K562 (cell line): ENCODE results near the gene MC2R. TPM values are rescaled to one million over a fixed set of nuclear protein-coding genes. Genes with fewer than 3 reads are reported as not detected.

Experiments used
- ATAC-seq: fragments of 200-7000 bp; cut with Tn5 transposase; 3 replicates; pipeline ENCODE4 v1.9.1; 2020; ENCODE audit warnings: moderate library complexity
- BruUV-seq: library from RNA; stranded (reverse); fragments of 400-500 nt; replicated peaks from 2 replicates; lab custom pipeline; 2021; lab: Mats Ljungman, UMichigan
- CTCF ChIA-PET: fragments of 300-600 bp; formaldehyde crosslinking; extraction: SDS; loops from one replicate; lab custom pipeline; 2021; ENCODE audit warnings: low intra/inter-chr PET ratio; lab: Yijun Ruan, JAX
- POLR2A ChIA-PET: fragments of 300-600, 350-650 bp; sonication (Branson Sonifier 250); formaldehyde crosslinking; extraction: SDS; loops from one replicate; lab custom pipeline; 2021; ENCODE audit warnings: antibody characterized with exemption, inconsistent platforms; lab: Yijun Ruan, JAX
- DNase-seq, 4 experiments: peaks; one replicate each; pipeline versions ENCODE4 v3.0.0 to v3.0.0-alpha.2; 2011 to 2018; ENCODE audit warnings: low spot score in 3 of 4, mixed read lengths in 3 of 4; ENCODE audit errors: extremely low read depth in 1 of 4
- FAIRE-seq: peaks from 2 replicates; lab custom pipeline; 2011; peaks lifted over from hg19 to GRCh38; lab: Jason Lieb, UNC
- H2AFZ ChIP-seq: 2 replicates; pipeline ENCODE4 v1.6.0; 2011; ENCODE audit warnings: low read depth, low read length, control low read depth, inconsistent platforms
- H3K27ac ChIP-seq: fragments of 200-600 bp; 3 replicates; pipeline ENCODE4 v1.8.0; 2011; ENCODE audit warnings: low read depth, mild to moderate bottlenecking, control low read depth, inconsistent platforms, low read length, moderate library complexity, mixed read lengths; ENCODE audit errors: extremely low read depth
- H3K27me3 ChIP-seq, 2 experiments: fragments of 300-600 bp in 1 of 2; 2 replicates in 1 of 2; 3 replicates in 1 of 2; pipeline versions ENCODE4 v1.6.0 to v1.8.0; 2011; ENCODE audit warnings: inconsistent platforms in 2 of 2, low read length in 2 of 2, mild to moderate bottlenecking in 1 of 2, mixed read lengths in 1 of 2, moderate library complexity in 1 of 2; ENCODE audit not compliant: control insufficient read depth in 2 of 2, insufficient read depth in 2 of 2
- H3K36me3 ChIP-seq: fragments of 300-600 bp; 3 replicates; pipeline ENCODE4 v1.8.0; 2011; ENCODE audit warnings: mild to moderate bottlenecking, low read length, inconsistent platforms; ENCODE audit not compliant: control insufficient read depth, insufficient read depth
- H3K4me1 ChIP-seq, 2 experiments: fragments of 200-600 bp in 1 of 2; replicated peaks in 1 of 2; 2 replicates in 1 of 2; 3 replicates in 1 of 2; pipeline versions ENCODE4 v1.5.1 to v1.8.0; 2011; ENCODE audit warnings: inconsistent platforms in 2 of 2, low read length in 2 of 2, mild to moderate bottlenecking in 1 of 2, mixed read lengths in 1 of 2, moderate library complexity in 1 of 2; ENCODE audit not compliant: control insufficient read depth in 2 of 2, insufficient read depth in 2 of 2
- H3K4me2 ChIP-seq: 2 replicates; pipeline ENCODE4 v1.6.1; 2011; ENCODE audit warnings: low read length, control low read depth, inconsistent platforms, mixed read lengths; ENCODE audit not compliant: insufficient read depth
- H3K4me3 ChIP-seq: fragments of 200-600 bp; sonication (generic), shearing (Covaris generic); 2 replicates; pipeline ENCODE4 v1.5.1; 2016; ENCODE audit warnings: control low read depth, inconsistent platforms
- H3K79me2 ChIP-seq: fragments of 200-600 bp; 3 replicates; pipeline ENCODE4 v1.8.0; 2011; ENCODE audit warnings: low read length, inconsistent platforms; ENCODE audit not compliant: control insufficient read depth, insufficient read depth
- H3K9ac ChIP-seq, 2 experiments: 2 replicates each; pipeline versions ENCODE4 v1.6.0 to v1.6.1; 2011; ENCODE audit warnings: low read depth in 2 of 2, low read length in 2 of 2, control low read depth in 1 of 2, inconsistent platforms in 1 of 2, mild to moderate bottlenecking in 1 of 2, mixed read lengths in 1 of 2; ENCODE audit not compliant: insufficient read depth in 1 of 2
- H3K9me1 ChIP-seq: one replicate; pipeline ENCODE4 v1.6.0; 2011; ENCODE audit warnings: inconsistent platforms, mild to moderate bottlenecking, low read length, moderate library complexity; ENCODE audit not compliant: control insufficient read depth, insufficient read depth
- H3K9me3 ChIP-seq: replicated peaks from 2 replicates; pipeline ENCODE4 v1.5.1; 2011; ENCODE audit warnings: low read depth, low read length, inconsistent platforms; ENCODE audit not compliant: control insufficient read depth, insufficient read depth
- H4K20me1 ChIP-seq: replicated peaks from 2 replicates; pipeline ENCODE4 v1.6.1; 2011; ENCODE audit warnings: low read length, inconsistent platforms, mixed read lengths; ENCODE audit not compliant: control insufficient read depth, insufficient read depth
- BACH1 ChIP-seq: fragments of 200-800 bp; sonication (Bioruptor generic); IDR thresholded peaks from 2 replicates; pipeline ENCODE4 v1.6.1; 2016; ENCODE audit warnings: missing genetic modification characterization, missing compliant biosample characterization
- CBFA2T3 ChIP-seq: fragments of 450-650 bp; IDR thresholded peaks from 2 replicates; pipeline ENCODE4 v1.6.1; 2017
- FOXM1 ChIP-seq, 2 experiments: fragments of 450-650 bp in 1 of 2; sonication (generic) in 1 of 2; formaldehyde crosslinking in 1 of 2; IDR thresholded peaks; 2 replicates each; pipeline versions ENCODE4 v1.6.1 to v1.9.0; 2017 to 2022; ENCODE audit warnings: low read depth in 2 of 2, mild to moderate bottlenecking in 2 of 2, missing genetic modification reagents in 1 of 2, moderate library complexity in 1 of 2
- GTF2A2 ChIP-seq: IDR thresholded peaks from 2 replicates; pipeline ENCODE4 v1.6.1; 2016; ENCODE audit warnings: mild to moderate bottlenecking, missing genetic modification characterization, missing compliant biosample characterization
- KDM4B ChIP-seq, 2 experiments: fragments of 450-650 bp in 1 of 2; sonication (generic) in 1 of 2; IDR thresholded peaks; 2 replicates each; pipeline ENCODE4 v1.6.1; 2016 to 2017; ENCODE audit warnings: borderline replicate concordance in 2 of 2, antibody characterized with exemption in 1 of 2, low read depth in 1 of 2, mild to moderate bottlenecking in 1 of 2
- SREBF2 ChIP-seq: sonication (generic); formaldehyde crosslinking; IDR thresholded peaks from 2 replicates; pipeline ENCODE4 v1.4.0; 2020; ENCODE audit warnings: mild to moderate bottlenecking, missing genetic modification reagents
- TSC22D4 ChIP-seq: fragments of 450-650 bp; IDR thresholded peaks from 2 replicates; pipeline ENCODE4 v1.6.1; 2016; ENCODE audit warnings: missing genetic modification characterization, missing biosample characterization, control low read depth
- WGBS: fragments of 100-300 bp; shearing (Covaris generic); methylation state at CpG from one replicate; pipeline ENCODE4 v1.1.6; 2016; ENCODE audit warnings: low coverage, mixed read lengths; ENCODE audit not compliant: insufficient coverage; ENCODE audit errors: missing lambda C conversion rate; 5-methylcytosine and 5-hydroxymethylcytosine counted together
- in situ Hi-C: fragments of 300-500 bp; cut with MboI; formaldehyde crosslinking; loops from 4 replicates; pipeline ENCODE4 v1.15.0; 2018; ENCODE audit warnings: inconsistent platforms, mixed read lengths
- intact Hi-C: fragments of 100-400 bp; cut with micrococcal nuclease; formaldehyde crosslinking; loops from 2 replicates; pipeline ENCODE4 v1.14.2; 2022
- polyA plus RNA-seq, 8 experiments: library from polyadenylated mRNA; depleted of rRNA in 4 of 8; stranded (reverse) in 5 of 8; unstranded in 3 of 8; fragments of >200 nt; fragmentation: Nextera tagmentation in 2 of 8; fragmentation: Illumina TruSeq in 1 of 8; extraction: Ambion mirVana in 2 of 8; extraction: Trizol in 1 of 8; gene quantifications; 2 replicates each; pipeline versions ENCODE4 v1.2.1 to v1.2.3, GENCODE V29; 2011 to 2014; ENCODE audit warnings: inconsistent platforms in 1 of 8, missing spikeins in 1 of 8
- total RNA-seq, 7 experiments: library from RNA; depleted of rRNA in 6 of 7; stranded (reverse); fragments of >200 nt in 6 of 7; fragmentation: Illumina TruSeq in 2 of 7; extraction: Trizol in 2 of 7; gene quantifications; 2 replicates each; pipeline versions ENCODE4 v1.2.1 to v1.2.3, GENCODE V29; 2011 to 2021; ENCODE audit warnings: low replicate concordance in 1 of 7
- TF ChIP-seq, protein P1 (sequence below): fragments of 250-450 bp; sonication (Bioruptor Pico); IDR thresholded peaks from 2 replicates; pipeline ENCODE4 v1.8.0; 2021; ENCODE audit warnings: mild to moderate bottlenecking, moderate library complexity
- TF ChIP-seq, protein P2 (sequence below), 2 experiments: fragments of 450-650 bp in 1 of 2; sonication (generic) in 1 of 2; formaldehyde crosslinking; conservative IDR thresholded peaks; 2 replicates each; pipeline versions ENCODE4 v1.4.0 to v1.8.1; 2020 to 2022; ENCODE audit warnings: mild to moderate bottlenecking in 1 of 2, missing genetic modification reagents in 1 of 2
- TF ChIP-seq, protein P3 (sequence below): conservative IDR thresholded peaks from 2 replicates; pipeline ENCODE4 v1.6.1; 2011; ENCODE audit warnings: low read depth, mild to moderate bottlenecking, low read length; ENCODE audit not compliant: control insufficient read depth

Gene MC2R
- total and polyA plus RNA-seq, 9 of the 15 experiments (the other 6 are each of a cell fraction or from before 2014, with no cell fraction given), result not detected

DNA sequence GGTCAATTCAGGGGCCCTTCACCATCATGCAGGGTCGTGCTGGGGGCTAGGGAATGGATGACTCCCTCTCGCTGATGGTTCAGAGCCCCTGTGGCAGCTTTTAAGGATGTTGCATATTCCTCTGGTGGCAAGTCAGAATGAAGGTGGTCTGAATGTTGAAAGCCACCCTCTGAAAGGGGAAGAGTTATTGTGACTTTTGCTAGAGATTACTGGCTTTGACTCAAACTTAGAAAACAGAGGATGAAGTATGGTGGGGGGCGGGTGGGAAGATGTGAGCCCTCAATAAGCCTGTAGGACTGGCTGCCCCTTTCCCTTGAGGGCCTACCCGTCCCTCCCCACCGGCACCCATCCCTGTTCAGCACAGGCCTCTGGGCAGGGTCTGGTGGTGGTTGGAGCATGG, 23.2 kb downstream of the MC2R start:
- H4K20me1 ChIP-seq, result no peaks in the 10 kb centered on the region
- H3K9ac ChIP-seq, result no peak overlapping the region
- no peak overlapping the region for H3K4me2 ChIP-seq
- ChIA-PET CTCF (no interaction called here), POLR2A (no interaction called here)
- intact Hi-C loops, result no loop called here
- H3K4me1 ChIP-seq, result no peaks in the 10 kb centered on the region
- no peaks in the 10 kb centered on the region for H3K9me1 ChIP-seq
- 2% methylated on average over 4 of the region's 5 CpGs for WGBS
- in situ Hi-C loops, result no loop called here
- no peaks in the 10 kb centered on the region for H3K9me3 ChIP-seq
- no peak overlapping the region for H3K4me3 ChIP-seq
- no peaks in the 10 kb centered on the region for H3K36me3 ChIP-seq
- H3K27ac ChIP-seq, result no peak overlapping the region
- DNase-seq, result no peak
- H3K27me3 ChIP-seq, result no peaks in the 10 kb centered on the region; a peak in 1 of 5 replicates
- TF ChIP-seq KDM4B (IDR thresholded peaks at IDR 0.05; ENCODE audit: borderline replicate concordance in 2 of 2, low read depth in 1 of 2) (no peak), CBFA2T3 (no peak), TSC22D4 (tag) (no peak), SREBF2 (CRISPR knock-in tag) (no peak), BACH1 (tag) (no peak), FOXM1 (IDR thresholded peaks at IDR 0.05; ENCODE audit: low read depth) (no peak), FOXM1 (CRISPR knock-in tag; IDR thresholded peaks at IDR 0.05; ENCODE audit: low read depth) (no peak), GTF2A2 (tag) (no peak)
- TF ChIP-seq, protein P1, sequence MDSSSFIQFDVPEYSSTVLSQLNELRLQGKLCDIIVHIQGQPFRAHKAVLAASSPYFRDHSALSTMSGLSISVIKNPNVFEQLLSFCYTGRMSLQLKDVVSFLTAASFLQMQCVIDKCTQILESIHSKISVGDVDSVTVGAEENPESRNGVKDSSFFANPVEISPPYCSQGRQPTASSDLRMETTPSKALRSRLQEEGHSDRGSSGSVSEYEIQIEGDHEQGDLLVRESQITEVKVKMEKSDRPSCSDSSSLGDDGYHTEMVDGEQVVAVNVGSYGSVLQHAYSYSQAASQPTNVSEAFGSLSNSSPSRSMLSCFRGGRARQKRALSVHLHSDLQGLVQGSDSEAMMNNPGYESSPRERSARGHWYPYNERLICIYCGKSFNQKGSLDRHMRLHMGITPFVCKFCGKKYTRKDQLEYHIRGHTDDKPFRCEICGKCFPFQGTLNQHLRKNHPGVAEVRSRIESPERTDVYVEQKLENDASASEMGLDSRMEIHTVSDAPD (CRISPR knock-in tag), result no peak
- TF ChIP-seq, protein P2, sequence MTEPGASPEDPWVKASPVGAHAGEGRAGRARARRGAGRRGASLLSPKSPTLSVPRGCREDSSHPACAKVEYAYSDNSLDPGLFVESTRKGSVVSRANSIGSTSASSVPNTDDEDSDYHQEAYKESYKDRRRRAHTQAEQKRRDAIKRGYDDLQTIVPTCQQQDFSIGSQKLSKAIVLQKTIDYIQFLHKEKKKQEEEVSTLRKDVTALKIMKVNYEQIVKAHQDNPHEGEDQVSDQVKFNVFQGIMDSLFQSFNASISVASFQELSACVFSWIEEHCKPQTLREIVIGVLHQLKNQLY (CRISPR knock-in tag; conservative IDR thresholded peaks at IDR 0.05), result no peak
- TF ChIP-seq, protein P3, sequence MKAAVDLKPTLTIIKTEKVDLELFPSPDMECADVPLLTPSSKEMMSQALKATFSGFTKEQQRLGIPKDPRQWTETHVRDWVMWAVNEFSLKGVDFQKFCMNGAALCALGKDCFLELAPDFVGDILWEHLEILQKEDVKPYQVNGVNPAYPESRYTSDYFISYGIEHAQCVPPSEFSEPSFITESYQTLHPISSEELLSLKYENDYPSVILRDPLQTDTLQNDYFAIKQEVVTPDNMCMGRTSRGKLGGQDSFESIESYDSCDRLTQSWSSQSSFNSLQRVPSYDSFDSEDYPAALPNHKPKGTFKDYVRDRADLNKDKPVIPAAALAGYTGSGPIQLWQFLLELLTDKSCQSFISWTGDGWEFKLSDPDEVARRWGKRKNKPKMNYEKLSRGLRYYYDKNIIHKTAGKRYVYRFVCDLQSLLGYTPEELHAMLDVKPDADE, result no peak
- no TSS peak for BruUV-seq
- ATAC-seq, result no peak
- no peak overlapping the region for H2AFZ ChIP-seq
- H3K79me2 ChIP-seq, result no peaks in the 10 kb centered on the region
- FAIRE-seq, result no peak
